Right lobe of liver (tissue), 6 donors: ENCODE measurements around the gene LCN2. TPM values are rescaled to one million over a fixed set of nuclear protein-coding genes. Genes with fewer than 3 reads are reported as not detected.
"Not testable (repeated sequence)": the region's sequence is repeated elsewhere in the genome, so short reads cannot be mapped to it uniquely, and the experiment has no call there.

Experiments
- ATAC-seq, 4 donors: fragments of 200-7000 bp; cut with Tn5 transposase; one replicate each; pipeline ENCODE4 v1.9.1; 2020; ENCODE audit warnings: mild to moderate bottlenecking in 4 of 4, moderate library complexity in 4 of 4
- DNase-seq, 3 donors: peaks; one replicate each; pipeline ENCODE4 v3.0.0-alpha.2; 2020
- H3K27ac ChIP-seq, 3 donors: fragments of 200-600 bp; one replicate each; pipeline ENCODE4 v1.8.0; 2022
- H3K27me3 ChIP-seq, 2 donors: fragments of 200-600 bp; one replicate each; pipeline ENCODE4 v1.8.0; 2022
- H3K36me3 ChIP-seq, 4 donors: fragments of 200-600 bp; sonication (generic) in 1 of 4; one replicate each; pipeline versions ENCODE4 v1.5.1 to v1.8.0; 2017 to 2022; ENCODE audit warnings: control low read depth in 1 of 4
- H3K4me1 ChIP-seq, 4 donors: fragments of 200-600 bp; sonication (generic) in 1 of 4; one replicate each; pipeline versions ENCODE4 v1.5.1 to v1.8.0; 2017 to 2022; ENCODE audit warnings: control low read depth in 1 of 4
- H3K4me3 ChIP-seq, 3 donors: fragments of 200-600 bp; one replicate each; pipeline ENCODE4 v1.8.0; 2022
- H3K9me3 ChIP-seq, 4 donors: fragments of 200-600 bp; sonication (generic) in 1 of 4; one replicate each; pipeline versions ENCODE4 v1.5.1 to v1.8.0; 2017 to 2022; ENCODE audit warnings: control low read depth in 1 of 4
- CTCF ChIP-seq, 4 donors: fragments of 200-600 bp in 3 of 4; fragments of 450-650 bp in 1 of 4; IDR thresholded peaks; one replicate each; pipeline versions ENCODE4 v1.5.1 to v1.8.0; 2016 to 2022; ENCODE audit warnings: antibody characterized with exemption in 4 of 4, mild to moderate bottlenecking in 2 of 4
- POLR2A ChIP-seq: fragments of 450-650 bp; IDR thresholded peaks from one replicate; pipeline ENCODE4 v1.6.1; 2017; ENCODE audit warnings: antibody characterized with exemption, mild to moderate bottlenecking
- WGBS: methylation state at CpG from one replicate; pipeline ENCODE4 v1.1.6; 2018; ENCODE audit warnings: low coverage, low lambda C conversion rate; ENCODE audit not compliant: insufficient coverage; ENCODE audit errors: missing lambda C conversion rate; 5-methylcytosine and 5-hydroxymethylcytosine counted together
- intact Hi-C, 2 donors: fragments of 100-400 bp; cut with DNase I; formaldehyde crosslinking; loops; one replicate each; pipeline versions ENCODE4 v1.11.2 to v1.14.1; 2022
- total RNA-seq, 6 experiments: library from RNA; depleted of rRNA in 2 of 6; stranded (reverse); fragments of >200 nt in 2 of 6; fragmentation: NEBNext Ultra II Directional in 3 of 6; extraction: Animal tissue kit (Norgen Biotek cat#: 25700) in 3 of 6; gene quantifications; one replicate each; pipeline versions ENCODE4 v1.1.0 to v1.2.4, GENCODE V29; 2016 to 2023
- donor health status: DM: no; HTN: yes; CAD: no.
- donor health status: DM: no; HTN: no; CAD: no.
- donor health status: DM: no; HTN: no; CAD: no.
- donor health status: DM: no; HTN: yes; CAD: no.
- donor health status: DM: no; HTN: yes; CAD: no.

The LCN2 gene
- total RNA-seq, 6 experiments from 2014 or later = 2.7 to 81.8 (median 18.1) TPM

GRCh38 chr9:128107468-128108268 lies 41.6 kb upstream of the LCN2 start:
- WGBS = 55% methylated on average over 4 of the region's 18 CpGs

GRCh38 chr9:128108269-128109049 lies 40.8 kb upstream of the LCN2 start:
- H3K9me3 ChIP-seq = no peaks in the 10 kb centered on the region
- DNase-seq (no peak), ATAC-seq (peak in 1 of 4 donors; percentile 0)
- WGBS = 68% methylated on average over 10 of the region's 15 CpGs
- intact Hi-C loops = loop anchor here in 1 of 2 donors (10.0 kb wide), 1 partner anchor 124 kb away; the partner anchor contains the start of gene EEIG1
- no peak for TF ChIP-seq CTCF (IDR thresholded peaks at IDR 0.05)
- TF ChIP-seq POLR2A = peak; percentile 3
- H3K36me3 ChIP-seq = peaks cover 14 to 39% (median 29%) of the 10 kb centered on the region in 4 donors
- H3K27me3 ChIP-seq = no peaks in the 10 kb centered on the region
- H3K4me1 ChIP-seq = peaks cover 0 to 60% (median 24%) of the 10 kb centered on the region in 4 donors
- no peak overlapping the region for H3K4me3 ChIP-seq
- H3K27ac ChIP-seq = peak overlapping the region in 2 of 3 donors; percentile 26 to 99

More at GRCh38 chr9:128107468-128108268, 41.6 kb upstream of the LCN2 start:
- Histone ChIP-seq H3K27me3 (no peaks in the 10 kb centered on the region), H3K4me1 (peaks cover 0 to 66% (median 27%) of the 10 kb centered on the region in 4 donors), H3K9me3 (no peaks in the 10 kb centered on the region), H3K4me3 (no peak overlapping the region), H3K27ac (peak overlapping the region in 2 of 3 donors; percentile 26 to 99), H3K36me3 (peaks cover 14 to 41% (median 30%) of the 10 kb centered on the region in 4 donors)
- DNase-seq = peak in 2 of 3 donors; percentile 31 to 79
- no peak for TF ChIP-seq CTCF (IDR thresholded peaks at IDR 0.05)
- TF ChIP-seq POLR2A = peak; percentile 7
- intact Hi-C loops = loop anchor here in 1 of 2 donors (10.0 kb wide), 1 partner anchor 123 kb away; the partner anchor contains the start of gene EEIG1
- ATAC-seq = peak in 1 of 4 donors; percentile 0

GRCh38 chr9:128109050-128109709 lies 40.1 kb upstream of the LCN2 start:
- 40% methylated on average over 15 of the region's 20 CpGs for WGBS
- Histone ChIP-seq H3K27ac (peak overlapping the region in 2 of 3 donors; percentile 26 to 99), H3K27me3 (no peaks in the 10 kb centered on the region), H3K4me3 (no peak overlapping the region), H3K9me3 (no peaks in the 10 kb centered on the region), H3K36me3 (peaks cover 14 to 39% (median 29%) of the 10 kb centered on the region in 4 donors), H3K4me1 (peaks cover 0 to 54% (median 22%) of the 10 kb centered on the region in 4 donors)
- TF ChIP-seq CTCF (IDR thresholded peaks at IDR 0.05) (no peak), POLR2A (peak; percentile 27)
- peak in 3 of 4 donors; percentile 0 to 18 (median 18) for ATAC-seq
- DNase-seq = no peak
- intact Hi-C loops = loop anchor here in 1 of 2 donors (10.0 kb wide), 1 partner anchor 124 kb away; the partner anchor contains the start of gene EEIG1

- intact Hi-C loops, ATAC-seq, H3K27ac ChIP-seq, H3K4me3 ChIP-seq, H3K9me3 ChIP-seq, H3K27me3 ChIP-seq: not testable (repeated sequence)
- Histone ChIP-seq H3K4me1 (peaks cover 0 to 52% (median 26%) of the 10 kb centered on the region in 4 donors), H3K36me3 (peaks cover 7 to 22% (median 13%) of the 10 kb centered on the region in 4 donors)
- peak in 2 of 3 donors; percentile 12 to 26 for DNase-seq
- WGBS = 60% methylated on average over 2 of the region's 12 CpGs
Measured at GRCh38 chr9:128111726-128112125, 37.5 kb upstream of the LCN2 start.
